Hepatocyte (in vitro differentiated cells): ENCODE data around the gene RPS6KA2.

Experiments used
- EZH2 ChIP-seq: fragments of 200-600 bp; sonication (generic); IDR thresholded peaks from 2 replicates; pipeline ENCODE4 v1.6.1; 2016; ENCODE audit warnings: antibody characterized with exemption, mild to moderate bottlenecking, borderline replicate concordance
- EZH2phosphoT487 ChIP-seq: fragments of 200-600 bp; sonication (generic); IDR thresholded peaks from one replicate; pipeline ENCODE4 v1.6.1; 2018; ENCODE audit warnings: antibody characterized with exemption, mild to moderate bottlenecking, low read depth, moderate library complexity; ENCODE audit not compliant: unreplicated experiment, severe bottlenecking
- TF ChIP-seq, protein P1 (sequence below): fragments of 200-600 bp; sonication (generic); IDR thresholded peaks from 2 replicates; pipeline ENCODE4 v1.5.1; 2016; ENCODE audit warnings: antibody characterized with exemption, mild to moderate bottlenecking; ENCODE audit not compliant: poor library complexity

DNA sequence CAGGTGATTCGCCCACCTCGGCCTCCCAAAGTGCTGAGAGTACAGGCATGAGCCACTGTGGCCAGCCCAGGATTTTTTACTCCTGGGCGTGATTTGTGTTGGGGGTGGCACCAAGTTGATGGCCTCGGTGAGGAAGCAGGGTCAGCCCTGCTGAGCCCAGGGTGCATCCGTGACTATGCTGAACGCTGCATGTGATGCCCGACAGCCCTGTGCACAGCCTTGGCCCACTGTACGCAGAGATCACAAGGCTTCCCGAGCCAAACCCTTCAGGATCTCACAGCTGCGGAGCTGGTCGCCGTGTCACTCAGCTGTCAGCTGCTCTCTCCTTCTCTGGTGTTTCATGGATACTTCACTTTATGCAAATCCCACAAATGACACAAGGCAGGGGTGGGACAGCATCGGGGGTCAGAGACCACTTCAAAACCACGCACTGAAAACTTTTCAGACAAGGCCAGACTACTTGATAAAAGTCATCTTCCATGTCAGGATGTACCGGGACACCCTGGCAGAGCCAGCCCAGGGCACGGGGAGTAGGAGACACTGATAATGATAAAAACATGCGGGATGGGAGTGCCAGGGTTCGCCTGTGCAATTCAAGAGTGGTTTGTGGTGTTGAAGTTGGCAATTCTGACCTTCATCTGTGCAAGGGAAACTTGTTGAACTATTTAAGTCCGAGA, 31.2 kb upstream of the RPS6KA2 start:
- TF ChIP-seq, protein P1, sequence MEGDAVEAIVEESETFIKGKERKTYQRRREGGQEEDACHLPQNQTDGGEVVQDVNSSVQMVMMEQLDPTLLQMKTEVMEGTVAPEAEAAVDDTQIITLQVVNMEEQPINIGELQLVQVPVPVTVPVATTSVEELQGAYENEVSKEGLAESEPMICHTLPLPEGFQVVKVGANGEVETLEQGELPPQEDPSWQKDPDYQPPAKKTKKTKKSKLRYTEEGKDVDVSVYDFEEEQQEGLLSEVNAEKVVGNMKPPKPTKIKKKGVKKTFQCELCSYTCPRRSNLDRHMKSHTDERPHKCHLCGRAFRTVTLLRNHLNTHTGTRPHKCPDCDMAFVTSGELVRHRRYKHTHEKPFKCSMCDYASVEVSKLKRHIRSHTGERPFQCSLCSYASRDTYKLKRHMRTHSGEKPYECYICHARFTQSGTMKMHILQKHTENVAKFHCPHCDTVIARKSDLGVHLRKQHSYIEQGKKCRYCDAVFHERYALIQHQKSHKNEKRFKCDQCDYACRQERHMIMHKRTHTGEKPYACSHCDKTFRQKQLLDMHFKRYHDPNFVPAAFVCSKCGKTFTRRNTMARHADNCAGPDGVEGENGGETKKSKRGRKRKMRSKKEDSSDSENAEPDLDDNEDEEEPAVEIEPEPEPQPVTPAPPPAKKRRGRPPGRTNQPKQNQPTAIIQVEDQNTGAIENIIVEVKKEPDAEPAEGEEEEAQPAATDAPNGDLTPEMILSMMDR, result no peak
- no peak for TF ChIP-seq EZH2phosphoT487
- no peak for TF ChIP-seq EZH2
